RKO (cell line): Measurements from ENCODE around the gene MICAL3.

Source experiments
- DNase-seq: peaks from one replicate; pipeline ENCODE4 v3.0.0-alpha.2; 2016; ENCODE audit warnings: low spot score

Gene MICAL3

DNA sequence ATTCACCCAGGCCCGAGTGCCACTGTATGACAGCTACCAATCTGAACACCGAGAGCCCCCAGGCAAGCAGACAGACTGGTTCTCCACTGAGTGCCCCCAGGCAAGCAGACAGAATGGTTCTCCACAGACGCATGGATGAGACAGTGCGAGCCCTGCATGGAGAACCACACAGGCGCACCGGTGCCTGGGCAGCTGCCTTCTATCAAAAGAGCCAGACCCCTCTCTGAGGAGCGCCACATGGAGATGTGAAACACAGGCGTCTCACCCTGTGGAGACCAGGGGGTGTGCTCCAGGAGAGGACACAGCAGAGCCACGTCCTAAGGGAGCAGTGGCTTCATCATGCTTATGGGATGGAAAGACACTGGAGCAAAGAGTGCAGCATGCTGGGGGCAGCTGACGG is 155.6 kb downstream of the MICAL3 start:
- DNase-seq, result no peak

- DNase-seq, result no peak
These were observed 157.1 kb downstream of the MICAL3 start for GRCh38 chr22:17867160-17867785.

GRCh38 chr22:17866621-17867020 is 157.7 kb downstream of the MICAL3 start:
- DNase-seq, result no peak

DNA sequence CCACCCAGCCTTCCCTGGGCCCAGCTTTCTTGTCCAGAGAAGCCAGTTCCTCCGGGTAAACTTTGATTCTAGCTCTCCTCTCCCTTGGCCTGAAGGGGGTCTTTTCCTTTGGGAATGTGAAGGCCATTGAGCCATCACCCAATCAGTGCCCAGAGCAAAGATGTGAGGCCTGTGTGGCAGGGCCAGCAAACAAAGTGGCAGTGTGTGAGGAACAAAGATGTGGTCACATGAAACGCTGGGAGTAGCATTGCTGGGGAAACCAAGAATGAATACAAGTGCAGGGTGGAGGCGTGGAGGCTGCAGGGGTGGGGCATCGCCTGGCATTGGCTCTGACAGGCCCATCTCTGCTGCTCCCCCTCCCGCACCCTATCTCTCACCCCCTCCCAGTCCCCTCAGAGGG is 158.2 kb downstream of the MICAL3 start:
- no peak for DNase-seq

- no peak for DNase-seq
These were observed 158.9 kb downstream of the MICAL3 start for GRCh38 chr22:17865183-17866055.

GRCh38 chr22:17864398-17865182 is 159.8 kb downstream of the MICAL3 start:
- DNase-seq, result no peak

- no peak for DNase-seq
These were observed 161.6 kb downstream of the MICAL3 start for GRCh38 chr22:17862646-17863181.

DNA sequence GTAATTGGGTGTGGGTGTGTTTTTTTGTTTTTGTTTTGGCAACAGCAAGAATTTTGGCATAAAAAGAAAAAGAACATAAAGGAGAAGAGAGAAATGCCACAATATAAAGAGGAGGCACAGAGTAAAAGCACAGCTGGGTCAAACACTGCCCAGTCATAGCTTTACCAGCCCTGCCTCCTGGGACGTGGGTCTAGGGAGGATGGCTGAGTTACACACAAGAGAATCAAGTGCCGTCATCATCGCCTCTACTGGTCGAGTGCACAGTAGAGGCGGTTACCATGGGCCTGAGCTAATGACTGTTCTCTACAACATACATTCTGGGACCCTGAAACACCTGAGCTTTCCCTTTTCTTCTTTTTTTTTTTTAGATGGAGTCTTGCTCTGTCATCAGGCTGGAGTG is 162.5 kb downstream of the MICAL3 start:
- DNase-seq, result no peak

- no peak for DNase-seq
These were observed 164.0 kb downstream of the MICAL3 start for GRCh38 chr22:17860220-17860965.

- DNase-seq, result no peak
These were observed 166.3 kb downstream of the MICAL3 start for GRCh38 chr22:17858033-17858432.

DNA sequence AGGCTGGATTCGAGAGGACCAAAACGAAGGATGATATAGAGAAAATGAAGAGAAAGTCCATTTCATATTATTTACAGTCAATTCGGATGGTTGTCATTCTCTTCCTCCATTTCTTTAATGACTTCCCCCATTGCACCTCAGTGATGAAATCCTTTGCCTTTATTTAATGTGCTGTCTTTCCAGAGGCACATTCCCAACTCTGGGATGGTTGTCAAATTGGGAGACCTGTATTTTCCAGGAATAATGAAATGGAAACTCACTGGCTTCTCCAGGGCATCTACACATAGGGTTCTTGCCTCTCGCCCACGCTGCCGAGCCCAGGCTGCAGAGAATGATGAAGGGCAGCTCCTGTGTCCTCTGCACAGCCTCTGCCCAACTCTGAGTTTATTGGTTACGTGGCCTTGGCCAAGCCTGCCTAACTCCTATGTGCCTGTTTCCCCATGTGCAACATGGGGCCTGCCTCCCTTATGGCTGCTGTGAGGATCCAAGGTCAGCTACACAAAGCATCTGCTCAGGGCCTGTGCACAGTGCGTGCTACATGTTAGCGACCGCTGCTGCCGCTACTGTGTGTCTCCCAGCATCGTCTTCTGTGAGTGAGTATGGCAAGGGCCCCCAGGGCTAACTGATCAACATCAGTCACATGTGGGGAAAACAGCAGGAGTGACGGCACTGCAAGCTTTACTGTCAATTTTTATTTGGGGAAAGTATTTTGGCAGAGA is 168.6 kb downstream of the MICAL3 start:
- no peak for DNase-seq

GRCh38 chr22:17853073-17853472 is 171.3 kb downstream of the MICAL3 start:
- DNase-seq, result no peak

DNA sequence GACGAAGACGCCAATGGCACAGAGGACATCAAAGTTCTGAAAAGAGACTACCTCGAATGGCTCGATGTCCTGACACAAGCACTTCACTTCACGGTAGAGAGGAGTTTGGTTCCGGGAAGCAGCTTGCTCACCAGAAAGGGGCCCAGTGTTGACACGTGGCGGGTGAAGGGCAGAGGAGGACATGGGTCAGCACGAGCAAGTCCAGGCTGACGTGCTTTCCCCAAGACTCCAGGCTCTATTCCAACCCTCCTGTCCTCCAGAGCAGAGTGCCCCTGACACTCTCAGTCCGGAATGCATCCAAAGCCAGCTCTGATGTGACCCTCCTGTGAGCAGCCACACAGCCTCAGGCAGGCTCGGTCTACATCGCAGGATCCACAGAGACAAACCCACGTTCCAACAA is 172.6 kb downstream of the MICAL3 start:
- no peak for DNase-seq

DNA sequence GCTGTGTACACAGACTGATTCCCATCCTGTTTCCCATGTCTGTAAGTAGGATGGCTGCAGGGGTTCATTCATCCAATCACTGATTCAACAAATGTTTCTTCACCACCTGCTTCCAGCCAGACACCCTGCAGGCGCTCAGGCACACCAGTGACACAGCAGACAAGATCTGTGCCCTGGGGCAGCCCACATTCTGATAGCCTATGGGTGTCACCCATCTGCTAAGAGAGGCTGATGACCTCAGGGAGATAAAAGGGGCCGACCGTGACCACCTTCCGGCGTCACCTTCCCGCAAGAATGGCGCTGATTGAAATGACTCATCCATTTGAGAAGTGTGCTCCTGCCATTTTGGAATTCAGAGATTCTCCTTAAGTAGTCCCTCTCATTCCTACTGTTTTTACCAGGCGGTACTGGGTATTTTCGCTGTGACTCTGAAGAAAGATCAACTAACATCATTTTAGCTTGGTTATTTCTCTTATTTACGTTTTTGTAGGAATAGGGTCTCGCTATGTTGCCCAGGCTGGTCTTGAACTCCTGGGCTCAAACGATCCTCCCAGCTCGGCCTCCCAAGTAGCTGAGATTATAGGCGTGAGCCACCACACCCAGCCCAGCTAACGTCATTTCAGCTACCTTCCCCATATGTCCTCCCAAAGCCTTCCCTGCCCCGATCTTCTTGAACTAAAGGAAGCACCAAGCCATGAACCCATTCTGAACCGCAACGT is 176.8 kb downstream of the MICAL3 start:
- DNase-seq, result no peak

- no peak for DNase-seq
These were observed 177.9 kb downstream of the MICAL3 start for GRCh38 chr22:17846326-17846992.

GRCh38 chr22:17845790-17846189 is 178.6 kb downstream of the MICAL3 start:
- DNase-seq, result no peak

DNA sequence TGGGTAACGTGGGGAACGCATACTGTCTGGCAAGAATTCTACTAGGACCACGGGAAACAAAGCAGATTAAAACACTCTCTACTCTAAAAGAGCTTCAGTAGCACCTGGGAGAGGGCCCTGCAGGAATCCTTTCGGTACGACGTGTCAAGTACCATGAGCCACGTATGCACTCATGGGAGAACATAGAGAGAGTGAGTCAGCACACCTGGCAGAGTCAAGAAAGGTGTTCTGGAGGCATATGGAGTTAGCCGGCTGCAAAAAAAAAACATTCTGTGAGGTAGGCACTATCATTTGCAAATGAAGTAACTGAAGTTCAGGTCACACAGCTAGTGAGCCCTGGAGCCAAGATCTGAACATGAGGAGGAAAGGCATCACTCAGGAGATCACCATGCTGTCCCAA is 179.0 kb downstream of the MICAL3 start:
- DNase-seq, result no peak

DNA sequence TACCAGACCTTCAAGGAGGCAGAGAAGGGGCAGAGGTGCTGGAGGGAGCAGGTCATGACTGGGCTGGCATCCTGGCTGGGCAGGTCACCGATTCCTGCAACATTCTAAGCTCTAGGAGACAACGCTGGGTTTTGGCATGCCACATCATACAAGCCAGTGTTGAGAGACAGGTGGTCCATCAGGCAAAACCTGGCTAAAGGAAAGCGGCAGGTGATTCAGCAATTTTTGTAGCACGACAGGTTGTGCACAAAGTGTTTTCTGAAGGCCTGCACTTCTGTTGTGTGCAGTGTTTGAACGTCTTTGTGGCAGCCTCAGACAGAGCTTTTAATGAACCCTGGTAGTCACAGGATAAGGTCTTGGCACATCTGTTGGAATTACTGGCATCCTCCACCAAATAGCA is 180.2 kb downstream of the MICAL3 start:
- no peak for DNase-seq

GRCh38 chr22:17842386-17842785 is 182.0 kb downstream of the MICAL3 start:
- no peak for DNase-seq

DNA sequence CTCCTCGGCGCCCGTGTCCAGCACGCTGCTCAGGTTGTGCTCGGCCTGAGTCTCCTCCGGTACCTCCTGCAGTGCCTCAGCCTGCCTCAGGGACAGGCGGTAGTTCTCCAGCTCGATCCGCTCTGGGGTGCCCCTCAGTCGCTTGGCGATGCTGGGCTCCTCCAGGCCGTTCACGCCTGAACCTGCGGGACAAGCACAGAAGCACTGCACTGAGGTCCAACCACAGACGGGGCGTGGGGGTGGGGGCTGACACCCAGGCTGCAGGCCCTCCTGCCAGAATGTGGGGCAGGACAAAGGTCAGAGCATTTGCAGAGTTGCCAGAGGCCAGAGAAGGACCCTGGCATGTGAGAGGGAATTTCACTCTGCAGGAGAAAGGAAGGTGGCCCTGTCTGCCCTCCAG is 182.5 kb downstream of the MICAL3 start:
- DNase-seq, result no peak
